H1 (cell line): ENCODE measurements around the gene RSPH6A. TPM values are rescaled to one million over a fixed set of nuclear protein-coding genes. Genes with fewer than 3 reads are reported as not detected.

Experiments
- CBX8 ChIP-seq: fragments of 300-800, 300-1000 bp; sonication (generic); IDR thresholded peaks from 2 replicates; pipeline ENCODE4 v1.7.1; 2016; ENCODE audit warnings: low read depth, low read length, borderline replicate concordance
- CREB1 ChIP-seq: IDR thresholded peaks from 2 replicates; pipeline ENCODE4 v1.6.1; 2012; ENCODE audit warnings: inconsistent platforms
- RNF2 ChIP-seq: fragments of 200-900, 300-1000 bp; sonication (generic); IDR thresholded peaks from 2 replicates; pipeline ENCODE4 v1.7.1; 2016; ENCODE audit warnings: borderline replicate concordance, low read depth, mild to moderate bottlenecking, antibody characterized with exemption, low read length; ENCODE audit not compliant: poor library complexity, severe bottlenecking; ENCODE audit errors: missing control alignments
- polyA plus RNA-seq, 7 experiments: library from polyadenylated mRNA; depleted of rRNA in 3 of 7; stranded (reverse) in 5 of 7; unstranded in 2 of 7; fragments of >200 nt in 5 of 7; fragments of 200-250 nt in 2 of 7; gene quantifications; 1 replicate in 5 of 7; 2 replicates in 1 of 7; 4 replicates in 1 of 7; pipeline versions ENCODE4 v1.2.1 to v1.2.3, GENCODE V29; 2011 to 2013; ENCODE audit warnings: missing spikeins in 2 of 7, mixed read lengths in 2 of 7
- total RNA-seq: library from RNA; stranded (reverse); fragmentation: NEBNext Ultra II Directional; extraction: Animal tissue kit (Norgen Biotek cat#: 25700); gene quantifications from 2 replicates; pipeline ENCODE4 v1.2.1, GENCODE V29; 2021
- TF ChIP-seq, protein P1 (sequence below): IDR thresholded peaks from 2 replicates; pipeline ENCODE4 v1.6.1; 2012; ENCODE audit warnings: inconsistent platforms

RSPH6A gene
- total and polyA plus RNA-seq, 2 of the 8 experiments (the other 6 are each of a cell fraction or from before 2014, with no cell fraction given) = 0.05 to 0.19 TPM

DNA sequence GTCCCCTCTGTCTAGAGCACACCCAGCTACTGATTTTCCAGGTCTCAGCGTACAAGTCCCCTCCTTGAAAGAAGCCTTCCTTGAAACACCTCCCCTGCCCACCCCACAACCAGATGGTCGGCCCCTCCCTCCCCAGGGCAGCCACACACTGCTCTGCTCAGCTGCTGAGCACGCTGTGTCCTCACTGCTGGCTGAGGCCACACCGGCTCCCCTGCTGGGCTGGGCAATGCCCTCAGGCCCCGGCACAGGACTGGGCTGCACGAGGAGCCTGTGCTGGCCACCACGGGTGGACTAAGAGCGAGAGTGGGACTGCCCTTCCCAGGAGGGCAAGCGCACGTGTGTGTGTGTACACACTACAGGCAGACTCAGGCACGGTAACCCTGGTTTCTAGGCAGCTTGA, 11.8 kb upstream of the RSPH6A start (continued):
- TF ChIP-seq RNF2 (no peak), CBX8 (no peak), CREB1 (no peak)
- TF ChIP-seq, protein P1, sequence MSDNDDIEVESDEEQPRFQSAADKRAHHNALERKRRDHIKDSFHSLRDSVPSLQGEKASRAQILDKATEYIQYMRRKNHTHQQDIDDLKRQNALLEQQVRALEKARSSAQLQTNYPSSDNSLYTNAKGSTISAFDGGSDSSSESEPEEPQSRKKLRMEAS = no peak
